GM04504 (cell line): ENCODE results near the gene SEMA3C.
A peak's percentile ranks its signal among the peaks of the same experiment; 100 is the strongest.

Source experiments
- DNase-seq: peaks from one replicate; pipeline ENCODE4 v3.0.0-alpha.2; 2012; ENCODE audit warnings: low read depth

The SEMA3C gene

DNA sequence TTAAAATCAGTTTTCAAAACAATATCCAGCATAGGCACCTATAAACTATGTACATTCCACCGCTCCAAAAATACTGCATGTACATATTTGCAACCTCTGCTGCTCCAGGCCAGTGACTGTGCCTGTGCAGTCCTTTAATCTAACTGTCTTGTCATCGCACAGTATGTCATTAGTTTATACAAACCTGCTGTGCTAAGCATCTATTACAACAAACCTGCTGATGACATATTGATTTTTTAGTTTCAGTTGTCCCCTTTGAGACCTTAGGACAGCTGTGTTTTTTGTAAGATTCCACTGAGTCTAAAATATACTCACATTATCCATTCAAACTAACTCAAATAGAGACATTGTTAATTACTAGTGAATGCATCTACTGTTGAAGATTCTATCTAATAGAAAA lies 33.1 kb downstream of the SEMA3C start:
- no peak for DNase-seq

GRCh38 chr7:80884511-80885195 lies 34.2 kb downstream of the SEMA3C start:
- no peak for DNase-seq

DNA sequence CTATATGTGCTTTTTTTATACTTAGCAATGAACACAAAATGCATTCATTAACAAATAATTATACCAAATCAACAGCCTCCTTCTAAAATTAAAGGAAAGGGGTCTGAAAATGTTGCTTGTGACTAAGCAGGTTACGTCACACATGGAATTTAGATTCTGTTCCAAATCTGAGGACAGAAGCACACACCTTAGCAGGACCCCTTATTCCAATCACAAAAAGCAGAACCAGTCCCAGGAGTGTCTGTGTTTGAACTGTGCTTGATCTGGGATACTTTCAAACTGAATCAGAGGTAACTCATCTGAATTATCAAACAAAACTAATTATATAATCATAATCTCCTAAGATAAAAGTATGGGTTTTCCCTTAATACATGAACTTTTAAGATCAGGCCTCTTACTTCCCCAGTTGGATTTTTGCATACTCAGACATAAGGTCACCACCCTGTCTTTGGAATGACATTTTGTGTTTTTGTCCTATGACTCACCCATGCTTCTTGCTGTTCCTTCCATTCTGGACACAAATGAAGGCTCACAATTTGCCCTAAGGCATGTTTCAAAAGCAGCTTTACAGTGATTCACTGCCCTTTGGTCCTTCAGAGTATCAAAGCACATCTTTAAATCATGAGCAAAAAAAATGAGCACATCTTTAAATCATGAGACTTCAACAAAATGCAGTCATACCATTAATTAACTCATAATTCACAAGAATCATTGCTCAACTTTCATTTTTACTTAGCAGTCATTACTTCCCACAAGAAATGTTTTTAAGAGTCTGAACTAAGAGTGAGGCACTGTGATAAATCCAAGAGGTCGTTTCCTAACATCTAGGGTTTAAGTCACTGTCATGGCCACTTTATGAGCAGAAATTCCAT lies 35.5 kb downstream of the SEMA3C start:
- DNase-seq: peak; percentile 100

- no peak for DNase-seq
Observed at GRCh38 chr7:80882213-80882801, 36.5 kb downstream of the SEMA3C start.

DNA sequence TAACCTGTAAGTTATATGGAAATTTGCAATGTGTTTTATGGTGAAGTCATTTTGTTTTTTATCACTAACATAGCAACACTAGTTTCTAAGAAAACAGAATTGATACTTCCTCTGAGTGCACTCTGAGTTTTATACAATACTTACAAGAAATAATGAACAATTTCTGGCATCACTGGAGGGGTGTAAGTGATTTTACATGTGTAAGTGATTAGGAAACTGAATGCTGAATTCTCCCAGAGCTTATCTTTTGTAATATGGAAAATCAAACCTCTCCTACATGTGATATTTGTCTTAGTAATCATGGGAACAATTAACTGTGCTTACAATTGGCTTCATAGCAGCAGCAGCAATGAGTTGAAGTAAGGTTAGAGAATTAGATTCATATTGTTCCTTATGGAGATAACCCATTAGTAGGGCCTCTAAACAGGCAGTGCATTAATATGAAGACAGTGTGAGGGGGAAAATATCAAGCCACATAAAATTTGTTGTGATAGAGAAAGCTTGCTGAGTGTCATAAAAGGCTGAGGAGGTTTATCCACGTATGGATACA lies 37.4 kb downstream of the SEMA3C start:
- DNase-seq: no peak

- DNase-seq: no peak
Observed at GRCh38 chr7:80879849-80880248, 39.0 kb downstream of the SEMA3C start.

DNA sequence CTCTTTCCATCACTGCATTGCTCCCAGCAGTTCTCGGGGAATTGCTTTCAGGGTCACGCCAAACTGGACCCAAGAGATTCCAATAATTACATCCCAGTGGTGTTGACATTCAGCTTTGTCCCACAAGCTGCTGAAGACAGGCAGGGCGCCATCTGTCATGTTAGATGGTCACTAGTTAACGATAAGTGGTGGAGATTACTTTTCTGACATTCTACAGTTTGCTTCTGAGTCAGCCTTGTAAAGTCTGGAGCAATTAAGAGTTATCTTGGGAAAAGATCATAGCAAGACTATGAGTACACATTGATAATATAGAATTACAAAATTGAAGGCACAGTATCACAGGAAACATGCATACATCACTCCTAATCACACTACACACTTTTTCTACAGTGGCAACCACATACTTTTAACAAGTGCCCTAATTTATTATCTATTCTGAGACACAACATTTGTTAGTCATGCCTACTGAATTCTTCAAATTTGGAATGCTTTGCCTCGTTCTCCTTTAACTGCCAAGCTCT lies 41.9 kb downstream of the SEMA3C start:
- peak; percentile 73 for DNase-seq

GRCh38 chr7:80875537-80876120 lies 43.2 kb downstream of the SEMA3C start:
- no peak for DNase-seq

- peak; percentile 33 for DNase-seq
Observed at GRCh38 chr7:80873140-80873539, 45.7 kb downstream of the SEMA3C start.

- no peak for DNase-seq
Observed at GRCh38 chr7:80871228-80871627, 47.6 kb downstream of the SEMA3C start.

DNA sequence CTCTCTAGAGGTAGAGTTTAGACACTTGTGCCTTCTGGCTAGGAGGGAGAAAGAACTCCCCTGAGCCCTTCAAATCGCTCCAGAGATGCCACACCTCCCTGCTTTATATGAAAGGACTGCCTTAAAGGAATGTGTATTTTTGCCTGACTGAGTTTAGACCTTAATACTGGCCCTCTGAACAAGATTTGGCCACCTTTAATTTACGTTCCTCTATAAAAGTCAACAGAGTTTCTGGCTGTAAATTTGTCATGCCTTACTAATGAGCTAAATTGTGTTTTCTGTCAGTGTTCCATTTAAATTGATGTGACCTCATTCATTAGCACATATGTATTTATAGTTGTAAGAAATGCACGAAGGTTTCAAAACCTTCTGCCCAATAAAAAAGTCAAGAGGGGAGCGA lies 48.0 kb downstream of the SEMA3C start:
- no peak for DNase-seq

DNA sequence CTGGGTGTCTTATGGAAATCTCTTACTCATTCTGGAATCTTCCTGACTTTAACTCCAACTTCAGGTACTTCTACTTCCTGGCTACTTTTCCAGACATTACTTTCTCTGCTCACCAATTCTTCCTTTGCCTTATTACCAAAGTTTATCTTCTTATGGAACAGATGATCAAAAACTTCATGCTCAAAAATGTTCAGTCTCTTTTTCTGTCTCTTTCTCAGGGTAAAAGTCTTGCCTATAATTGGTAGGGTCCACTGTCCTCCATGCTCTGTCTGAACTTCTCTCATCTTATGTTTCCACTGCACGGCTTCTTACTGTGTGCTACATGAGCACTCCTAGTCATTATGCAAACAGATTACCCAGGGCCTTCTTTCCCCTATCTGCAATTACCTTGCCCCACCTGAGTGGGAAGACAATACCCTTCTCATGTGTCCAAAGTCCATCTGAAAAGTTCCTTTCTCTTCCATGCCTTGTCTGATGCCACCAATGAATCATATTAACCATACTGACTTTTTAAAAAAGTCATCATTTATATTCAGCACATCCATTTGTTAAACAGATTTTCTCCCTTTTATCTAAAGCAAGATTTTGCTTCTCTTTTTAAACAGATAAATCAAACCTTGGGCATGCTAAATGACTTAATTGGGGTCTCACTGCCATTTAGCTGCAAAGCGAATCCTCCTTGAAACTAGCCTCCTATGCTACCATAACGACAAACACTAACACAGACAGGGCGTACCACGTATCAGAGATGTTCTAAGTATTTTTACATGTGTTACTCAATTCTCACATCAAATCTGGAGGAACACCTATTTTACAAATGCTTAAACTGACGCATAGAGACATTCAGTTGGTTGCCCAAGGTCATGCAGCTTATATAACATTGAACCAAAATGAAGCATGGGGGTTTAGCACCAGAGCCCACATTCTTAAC lies 48.8 kb downstream of the SEMA3C start:
- no peak for DNase-seq

DNA sequence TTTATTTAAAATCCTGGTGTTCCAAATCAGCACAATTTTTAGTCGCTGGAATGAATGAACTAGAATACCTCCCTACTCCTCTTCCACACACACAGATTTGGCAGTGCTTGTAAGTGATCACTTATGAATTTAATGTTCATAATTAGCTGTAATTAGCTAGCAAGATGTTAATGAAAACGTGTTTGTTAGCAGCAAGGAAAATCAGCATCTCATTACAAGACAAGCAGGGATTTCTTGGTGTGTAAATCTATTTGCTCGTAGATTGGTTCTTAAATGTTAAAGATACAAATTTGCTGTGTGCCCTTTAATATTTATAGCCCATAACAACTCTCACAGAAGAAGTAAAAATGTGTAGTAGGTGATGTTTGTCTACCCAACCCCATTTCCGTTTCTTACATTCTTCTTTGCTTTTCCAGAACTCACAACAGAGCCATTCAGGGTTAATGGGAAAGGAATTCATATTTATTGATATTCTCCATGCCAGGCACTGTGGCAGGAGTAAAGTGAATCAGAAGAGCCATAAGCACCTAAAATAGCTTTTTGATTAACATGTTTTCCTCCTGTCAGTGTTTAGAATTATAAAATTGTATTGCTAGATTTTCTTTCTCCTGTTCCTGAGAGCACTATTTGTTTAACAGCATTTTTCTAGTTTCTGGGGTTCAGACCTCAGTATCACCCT lies 49.6 kb downstream of the SEMA3C start:
- DNase-seq: no peak

GRCh38 chr7:80868566-80868965 lies 50.3 kb downstream of the SEMA3C start:
- no peak for DNase-seq

DNA sequence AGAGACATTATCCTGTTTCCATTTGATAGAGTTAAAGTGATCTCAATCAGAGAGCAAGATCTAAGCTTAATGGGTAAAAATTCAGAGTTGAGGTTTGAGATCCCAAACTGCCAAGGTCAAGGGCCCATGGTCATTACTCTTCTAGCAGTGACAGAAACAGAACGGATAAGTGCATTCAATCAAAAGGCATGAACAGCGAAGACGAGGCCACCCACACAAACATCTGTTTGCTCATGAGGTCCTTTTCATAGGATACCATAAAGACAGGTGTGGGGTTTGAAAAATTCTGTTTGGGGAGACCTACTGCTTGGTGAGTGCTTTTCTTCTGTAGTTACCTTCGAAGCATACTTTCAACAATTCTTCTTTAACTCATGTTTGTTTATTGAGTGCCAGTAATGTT lies 58.3 kb downstream of the SEMA3C start:
- DNase-seq: no peak

GRCh38 chr7:80859272-80859970 lies 59.4 kb downstream of the SEMA3C start:
- peak; percentile 34 for DNase-seq

GRCh38 chr7:80858141-80858903 lies 60.5 kb downstream of the SEMA3C start:
- no peak for DNase-seq

DNA sequence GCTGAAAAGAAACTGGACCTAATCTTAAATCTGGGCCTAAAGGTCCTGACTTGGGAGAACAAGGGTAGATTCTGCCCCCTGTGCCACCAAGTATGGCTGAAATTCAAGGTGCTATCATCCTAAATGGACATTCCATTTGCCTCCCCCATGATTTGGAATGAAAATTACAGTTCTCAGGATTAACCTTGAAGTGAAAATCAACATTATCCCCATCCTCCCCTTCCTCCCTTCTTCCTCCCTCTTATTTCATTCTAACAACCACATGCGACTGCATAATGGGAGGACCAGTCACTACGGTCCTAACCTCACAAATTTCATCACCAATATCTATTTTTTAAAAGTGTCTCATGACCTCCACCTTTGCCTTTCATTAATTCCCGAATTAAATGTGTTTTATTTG lies 62.1 kb downstream of the SEMA3C start:
- no peak for DNase-seq

- no peak for DNase-seq
Observed at GRCh38 chr7:80851896-80852476, 66.9 kb downstream of the SEMA3C start.
